ENCODE results near the gene SLAMF1. TPM values are rescaled to one million over a fixed set of nuclear protein-coding genes. Genes with fewer than 3 reads are reported as not detected.

The SLAMF1 gene
- total and polyA plus RNA-seq, 2 experiments from 2014 or later = not detected

GRCh38 chr1:160608057-160608456 lies 38.8 kb downstream of the SLAMF1 start:
- H4K20me1 ChIP-seq (replicated peaks; ENCODE audit: insufficient read depth) = no peaks in the 10 kb centered on the region
- H3K4me1 Mint-ChIP-seq = peaks cover 9% of the 10 kb centered on the region; the same call in 2 of the 3 replicates
- H3K36me3 ChIP-seq (ENCODE audit: insufficient read depth) = no peaks in the 10 kb centered on the region
- no peaks in the 10 kb centered on the region for H3K4me1 ChIP-seq (ENCODE audit: insufficient read depth)
- peaks cover 5% of the 10 kb centered on the region; the same call in 1 of the 3 replicates for H3K9me3 Mint-ChIP-seq
- H3K4me3 Mint-ChIP-seq = no peak overlapping the region
- no peaks in the 10 kb centered on the region for H3K27me3 Mint-ChIP-seq (ENCODE audit: insufficient read depth, low read depth, poor library complexity)
- H2AFZ ChIP-seq = peak overlapping the region; percentile 80
- no peak for TF ChIP-seq NANOG (IDR thresholded peaks at IDR 0.05; ENCODE audit: borderline replicate concordance)
- no peak for TF ChIP-seq JUNB (IDR thresholded peaks at IDR 0.05; ENCODE audit: unreplicated experiment)
- no peak for TF ChIP-seq STAT1 (IDR thresholded peaks at IDR 0.05; ENCODE audit: unreplicated experiment)
- no peak for TF ChIP-seq CREB1 (CRISPR knock-in tag; IDR thresholded peaks at IDR 0.05; ENCODE audit: low read depth)
- TF ChIP-seq REST (IDR thresholded peaks at IDR 0.05; ENCODE audit: unreplicated experiment) = no peak
- no peak for TF ChIP-seq EZH2 (IDR thresholded peaks at IDR 0.05; ENCODE audit: low read depth, unreplicated experiment)
- TF ChIP-seq ZNF462 (CRISPR knock-in tag; IDR thresholded peaks at IDR 0.05) = no peak
- no peak for TF ChIP-seq ZNF114 (CRISPR knock-in tag; IDR thresholded peaks at IDR 0.05)
- no peak for TF ChIP-seq ZNF331 (CRISPR knock-in tag; IDR thresholded peaks at IDR 0.05; ENCODE audit: low read depth)
- TF ChIP-seq CTCF (conservative IDR thresholded peaks at IDR 0.05; ENCODE audit: low read depth in 2 of 2) = no peak
- no peak for TF ChIP-seq POLR2AphosphoS5 (IDR thresholded peaks at IDR 0.05; ENCODE audit: low read depth)
- TF ChIP-seq EZH2phosphoT487 (IDR thresholded peaks at IDR 0.05; ENCODE audit: unreplicated experiment) = no peak
- TF ChIP-seq ETS1 (IDR thresholded peaks at IDR 0.05) = no peak
- no peak overlapping the region for H3K27ac Mint-ChIP-seq
- H3K9me2 ChIP-seq (ENCODE audit: insufficient read depth) = no peaks in the 10 kb centered on the region
- no peak for DNase-seq (ENCODE audit: low spot score)
- no peaks in the 10 kb centered on the region for H3K36me3 Mint-ChIP-seq (ENCODE audit: low read depth)
- no peak overlapping the region for H3K4me2 ChIP-seq
- no peak overlapping the region for H3K4me3 ChIP-seq
- no peak overlapping the region for H3K27ac ChIP-seq (ENCODE audit: low read depth)
- ATAC-seq = no peak
- H3F3A ChIP-seq (replicated peaks; ENCODE audit: low read depth) = no peaks in the 10 kb centered on the region
- no peaks in the 10 kb centered on the region for H3K79me2 ChIP-seq (replicated peaks; ENCODE audit: insufficient read depth)
- no peaks in the 10 kb centered on the region for H3K27me3 ChIP-seq (ENCODE audit: insufficient read depth)

Measured in GM23338 (cell line).